Small intestine (tissue), 7 donors: ENCODE data around the gene SORBS1. TPM values are rescaled to one million over a fixed set of nuclear protein-coding genes. Genes with fewer than 3 reads are reported as not detected.
A peak's percentile ranks its signal among the peaks of the same experiment; 100 is the strongest.
"Not testable (repeated sequence)": the region's sequence is repeated elsewhere in the genome, so short reads cannot be mapped to it uniquely, and the experiment has no call there.

Experiments
- DNase-seq, 2 donors: peaks; one replicate each; pipeline versions ENCODE4 v3.0.0 to v3.0.0-alpha.2; 2013
- FAIRE-seq: peaks from 2 replicates; lab custom pipeline; 2012; peaks lifted over from hg19 to GRCh38; lab: Jason Lieb, UNC
- H3K27ac ChIP-seq, 3 donors: one replicate each; pipeline ENCODE4 v1.5.1; 2013; ENCODE audit warnings: low read length in 2 of 3, mild to moderate bottlenecking in 2 of 3, control low read depth in 1 of 3, inconsistent platforms in 1 of 3, low read depth in 1 of 3, moderate library complexity in 1 of 3
- H3K27me3 ChIP-seq, 3 donors: one replicate each; pipeline ENCODE4 v1.6.1; 2013; ENCODE audit warnings: low read length in 3 of 3, inconsistent platforms in 1 of 3; ENCODE audit not compliant: control insufficient read depth in 3 of 3, insufficient read depth in 3 of 3
- H3K36me3 ChIP-seq, 3 donors: one replicate each; pipeline ENCODE4 v1.6.1; 2013; ENCODE audit warnings: low read length in 3 of 3, inconsistent platforms in 1 of 3, low read depth in 1 of 3, mild to moderate bottlenecking in 1 of 3, moderate library complexity in 1 of 3; ENCODE audit not compliant: control insufficient read depth in 3 of 3, insufficient read depth in 2 of 3
- H3K4me1 ChIP-seq, 3 donors: one replicate each; pipeline ENCODE4 v1.6.1; 2013; ENCODE audit warnings: low read length in 2 of 3, inconsistent platforms in 1 of 3, low read depth in 1 of 3, mild to moderate bottlenecking in 1 of 3, moderate library complexity in 1 of 3; ENCODE audit not compliant: control insufficient read depth in 3 of 3, insufficient read depth in 2 of 3
- H3K4me3 ChIP-seq, 3 donors: one replicate each; pipeline ENCODE4 v1.5.1; 2013; ENCODE audit warnings: low read length in 3 of 3, control low read depth in 1 of 3, inconsistent platforms in 1 of 3, low read depth in 1 of 3, mild to moderate bottlenecking in 1 of 3, moderate library complexity in 1 of 3
- H3K9me3 ChIP-seq, 2 donors: one replicate each; pipeline ENCODE4 v1.6.1; 2013; ENCODE audit warnings: low read depth in 1 of 2, low read length in 1 of 2; ENCODE audit not compliant: control insufficient read depth in 2 of 2, insufficient read depth in 1 of 2
- WGBS, 3 donors: extraction: QIAGEN DNeasy Blood & Tissue Kit; methylation state at CpG; one replicate each; pipeline ENCODE4 v1.1.7; 2013; 5-methylcytosine and 5-hydroxymethylcytosine counted together
- polyA plus RNA-seq, 4 donors: library from polyadenylated mRNA; stranded (reverse) in 3 of 4; unstranded in 1 of 4; fragments of 200-250 nt in 3 of 4; fragments of 120-200 nt in 1 of 4; gene quantifications; one replicate each; pipeline versions ENCODE4 v1.2.1 to v1.2.3, GENCODE V29; 2013
- donor health status: healthy with polysubstance abuse.
- donor health status: control.
- donor health status: control.
- donor health status: Bipolar disorder and iron deficiency.
- donor health status: healthy.

SORBS1 gene
- polyA plus RNA-seq, 4 donors = 4.9 to 35.5 (median 20.1) TPM

DNA sequence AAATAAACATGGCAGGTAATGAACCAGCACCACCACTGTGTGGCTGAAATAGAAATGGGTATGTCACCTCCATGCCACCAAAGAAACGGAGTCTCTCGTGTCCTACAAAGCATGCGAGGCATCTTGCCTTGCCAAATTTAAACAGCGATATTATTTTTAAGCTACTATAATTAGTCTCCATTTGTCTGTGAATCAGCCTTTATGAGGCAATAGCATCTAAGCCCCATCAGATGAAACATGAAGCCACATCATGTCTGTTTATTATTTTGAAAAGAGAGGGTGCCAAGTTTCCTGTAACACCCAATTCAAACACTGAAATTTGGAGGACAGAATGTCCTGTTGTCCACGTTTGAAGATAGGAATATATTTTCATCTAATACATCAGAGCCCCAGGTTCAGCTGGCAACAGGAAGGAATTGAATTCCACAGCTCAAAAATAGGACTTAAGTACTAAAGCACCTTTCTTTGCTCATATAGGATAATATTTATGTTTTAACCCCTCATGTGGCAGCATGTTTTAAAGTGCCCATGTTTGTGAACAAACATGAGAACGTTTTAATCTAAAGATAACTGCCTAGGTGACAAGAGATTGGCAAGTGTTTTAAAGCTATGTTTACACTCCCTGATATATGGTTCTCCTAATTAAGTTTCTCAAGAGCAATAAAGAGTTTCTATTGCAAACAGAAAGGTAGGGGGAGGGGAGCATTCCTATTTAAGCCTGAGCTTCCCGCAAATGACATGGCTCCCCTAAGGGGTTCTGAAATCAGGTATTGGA is 86.8 kb downstream of the SORBS1 start:
- FAIRE-seq (no peak), DNase-seq (peak; percentile 70 to 87)
- Histone ChIP-seq H3K36me3 (peaks cover 0 to 3% (median 0%) of the 10 kb centered on the region in 3 donors), H3K4me3 (no peak overlapping the region), H3K27ac (peak overlapping the region in 2 of 3 donors; percentile 87 to 90), H3K4me1 (peaks cover 10 to 73% (median 11%) of the 10 kb centered on the region in 3 donors), H3K9me3 (no peaks in the 10 kb centered on the region), H3K27me3 (no peaks in the 10 kb centered on the region)
- WGBS, 3 donors = 7 to 27% (median 19%) methylated on average over 7 of the region's 7 CpGs

DNA sequence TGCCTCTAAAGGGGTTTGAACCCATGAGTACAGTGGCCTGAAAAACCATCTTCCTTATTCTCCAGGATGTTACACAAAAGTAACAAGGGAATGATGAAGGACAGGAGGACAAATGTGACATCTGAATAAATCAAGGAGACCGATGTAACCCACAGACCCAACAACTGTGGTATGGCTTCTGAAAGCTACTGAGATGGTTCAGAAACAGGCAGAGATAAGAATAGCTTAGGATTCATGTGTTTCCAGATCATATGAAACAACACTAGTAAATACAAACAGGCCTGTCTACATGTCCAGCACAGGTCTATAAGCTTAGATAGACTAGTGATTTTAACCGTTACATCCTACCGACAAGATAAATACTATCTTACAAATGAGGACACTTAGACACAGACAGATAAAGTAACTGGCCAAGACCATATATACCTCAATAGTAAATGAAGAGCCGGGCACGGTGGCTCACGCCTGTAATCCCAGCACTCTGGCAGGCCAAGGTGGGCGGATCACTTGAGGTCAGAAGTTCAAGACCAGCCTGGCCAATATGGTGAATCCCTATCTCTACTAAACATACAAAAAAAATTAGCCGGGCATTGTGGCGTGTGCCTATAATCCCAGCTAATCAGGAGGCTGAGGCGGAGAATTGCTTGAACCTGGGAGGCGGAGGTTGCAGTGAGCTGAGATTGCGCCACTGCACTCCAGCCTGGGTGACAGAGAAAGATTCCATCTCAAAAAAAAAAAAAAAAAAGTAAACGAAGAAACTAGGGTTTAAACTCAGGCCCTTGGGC is 88.7 kb downstream of the SORBS1 start:
- Histone ChIP-seq H3K4me3 (no peak overlapping the region), H3K4me1 (peaks cover 6 to 69% (median 10%) of the 10 kb centered on the region in 3 donors), H3K9me3 (no peaks in the 10 kb centered on the region), H3K27me3 (no peaks in the 10 kb centered on the region), H3K36me3 (peaks cover 0 to 3% (median 0%) of the 10 kb centered on the region in 3 donors), H3K27ac (peak overlapping the region in 1 of 3 donors; percentile 21)
- 42 to 71% (median 52%) methylated on average over 13 of the region's 13 CpGs for WGBS, 3 donors
- no peak for FAIRE-seq
- DNase-seq = no peak

GRCh38 chr10:95469676-95470075 is 91.5 kb downstream of the SORBS1 start:
- no peak for FAIRE-seq
- Histone ChIP-seq H3K36me3 (no peaks in the 10 kb centered on the region), H3K4me3 (no peak overlapping the region), H3K4me1 (peaks cover under 1 to 49% (median under 1%) of the 10 kb centered on the region in 3 donors), H3K9me3 (no peaks in the 10 kb centered on the region), H3K27ac (peak overlapping the region in 2 of 3 donors; percentile 23 to 39), H3K27me3 (no peaks in the 10 kb centered on the region)
- 36 to 72% (median 69%) methylated on average over 5 of the region's 5 CpGs for WGBS, 3 donors
- peak in 1 of 2 donors; percentile 64 for DNase-seq

- Histone ChIP-seq H3K27me3 (no peaks in the 10 kb centered on the region), H3K36me3 (no peaks in the 10 kb centered on the region), H3K4me1 (peaks cover 0 to 45% (median 0%) of the 10 kb centered on the region in 3 donors), H3K4me3 (no peak overlapping the region), H3K27ac (peak overlapping the region in 2 of 3 donors; percentile 9 to 39), H3K9me3 (no peaks in the 10 kb centered on the region)
- DNase-seq (no peak), FAIRE-seq (no peak)
- WGBS, 3 donors = 77 to 84% (median 81%) methylated on average over 3 of the region's 3 CpGs
Measured at GRCh38 chr10:95469251-95469650, 91.9 kb downstream of the SORBS1 start.

DNA sequence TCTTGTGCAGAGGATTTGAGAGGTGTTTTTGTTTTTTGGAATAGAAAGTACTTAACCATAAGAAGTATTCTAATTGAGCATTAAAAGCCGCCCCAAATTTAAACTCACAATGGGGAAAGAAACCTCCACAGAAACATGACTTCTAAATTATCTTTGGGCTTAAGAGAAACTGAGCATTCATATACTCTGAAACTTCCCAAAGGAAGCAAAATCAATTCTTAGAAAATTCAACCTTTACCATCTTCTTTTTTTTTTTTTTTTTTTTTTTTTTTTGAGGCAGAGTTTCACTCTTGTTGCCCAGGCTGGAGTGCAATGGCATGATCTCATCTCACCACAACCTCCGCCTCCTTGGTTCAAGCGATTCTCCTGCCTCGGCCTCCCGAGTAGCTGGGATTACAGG is 93.5 kb downstream of the SORBS1 start:
- H3K27ac ChIP-seq = peak overlapping the region in 1 of 3 donors; percentile 59
- not testable (repeated sequence) for H3K27me3 ChIP-seq, FAIRE-seq, DNase-seq, H3K36me3 ChIP-seq, H3K9me3 ChIP-seq, H3K4me3 ChIP-seq
- H3K4me1 ChIP-seq = peaks cover 0 to 36% (median 0%) of the 10 kb centered on the region in 3 donors
- 88 to 95% (median 92%) methylated on average over 5 of the region's 5 CpGs for WGBS, 3 donors

DNA sequence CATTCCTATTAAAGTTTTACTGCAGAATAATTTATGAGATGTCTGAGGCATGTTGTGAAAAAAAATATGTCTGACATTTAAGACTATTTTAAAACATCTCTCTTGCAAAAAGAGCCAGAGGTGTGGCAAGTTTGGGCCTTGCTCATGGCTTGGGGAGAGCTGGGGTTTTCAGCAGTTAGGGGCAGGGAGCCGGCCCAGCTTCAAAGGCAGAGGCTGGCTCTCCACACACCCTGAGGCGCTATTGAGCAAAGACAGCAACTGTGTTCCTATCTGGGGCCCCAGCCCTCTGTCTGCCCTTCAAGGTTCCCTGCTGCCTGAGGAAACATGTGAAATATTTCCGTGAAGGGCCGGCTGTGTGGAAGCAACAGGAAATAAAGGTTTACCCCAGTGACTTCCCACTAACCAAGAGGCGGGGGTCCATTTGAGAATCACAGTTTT is 94.0 kb downstream of the SORBS1 start:
- peak overlapping the region in 2 of 3 donors; percentile 24 to 59 for H3K27ac ChIP-seq
- peaks cover 0 to 36% (median 0%) of the 10 kb centered on the region in 3 donors for H3K4me1 ChIP-seq
- peak; percentile 55 to 85 for DNase-seq
- no peaks in the 10 kb centered on the region for H3K36me3 ChIP-seq
- no peak overlapping the region for H3K4me3 ChIP-seq
- no peaks in the 10 kb centered on the region for H3K27me3 ChIP-seq
- no peaks in the 10 kb centered on the region for H3K9me3 ChIP-seq
- 7 to 32% (median 9%) methylated on average over 5 of the region's 5 CpGs for WGBS, 3 donors
- no peak for FAIRE-seq

- WGBS, 3 donors = 80 to 84% (median 84%) methylated on average over 3 of the region's 3 CpGs
- Histone ChIP-seq H3K4me1 (peaks cover 0 to 36% (median 0%) of the 10 kb centered on the region in 3 donors), H3K9me3 (no peaks in the 10 kb centered on the region), H3K4me3 (no peak overlapping the region), H3K27ac (no peak overlapping the region), H3K27me3 (no peaks in the 10 kb centered on the region), H3K36me3 (no peaks in the 10 kb centered on the region)
- DNase-seq = no peak
- no peak for FAIRE-seq
Measured at GRCh38 chr10:95466436-95466835, 94.7 kb downstream of the SORBS1 start.

- no peak overlapping the region for H3K4me3 ChIP-seq
- peaks cover 0 to 26% (median 0%) of the 10 kb centered on the region in 3 donors for H3K4me1 ChIP-seq
- H3K27ac ChIP-seq = no peak overlapping the region
- H3K27me3 ChIP-seq = no peaks in the 10 kb centered on the region
- H3K9me3 ChIP-seq = no peaks in the 10 kb centered on the region
- peak in 1 of 2 donors; percentile 45 for DNase-seq
- no peak for FAIRE-seq
- peaks cover 0 to 5% (median 0%) of the 10 kb centered on the region in 3 donors for H3K36me3 ChIP-seq
- WGBS, 3 donors = 25 to 64% (median 50%) methylated on average over 5 of the region's 5 CpGs
Measured at GRCh38 chr10:95464280-95464679, 96.9 kb downstream of the SORBS1 start.
